Trophoblast cell (in vitro differentiated cells and primary cell): ENCODE measurements around the gene ZSCAN16.
A peak's percentile ranks its signal among the peaks of the same experiment; 100 is the strongest.

Source experiments
- DNase-seq, 2 donors: peaks; one replicate each; pipeline ENCODE4 v3.0.0-alpha.2; 2016
- H2AFZ ChIP-seq: 2 replicates; pipeline ENCODE4 v1.6.1; 2013; ENCODE audit warnings: low read length, moderate library complexity, mild to moderate bottlenecking; ENCODE audit not compliant: insufficient read depth, poor library complexity
- H2AK5ac ChIP-seq: 2 replicates; pipeline ENCODE4 v1.6.1; 2013; ENCODE audit warnings: mild to moderate bottlenecking, low read length
- H2BK120ac ChIP-seq: 2 replicates; pipeline ENCODE4 v1.6.1; 2013; ENCODE audit warnings: low read length, mild to moderate bottlenecking, moderate library complexity; ENCODE audit not compliant: insufficient read depth, poor library complexity
- H2BK12ac ChIP-seq: 2 replicates; pipeline ENCODE4 v1.6.1; 2013; ENCODE audit warnings: mild to moderate bottlenecking, low read length, moderate library complexity
- H2BK5ac ChIP-seq: 2 replicates; pipeline ENCODE4 v1.6.1; 2013; ENCODE audit warnings: low read length, low read depth, moderate library complexity, mild to moderate bottlenecking; ENCODE audit not compliant: poor library complexity
- H3K14ac ChIP-seq: 2 replicates; pipeline ENCODE4 v1.6.1; 2013; ENCODE audit warnings: mild to moderate bottlenecking, low read length
- H3K18ac ChIP-seq: 2 replicates; pipeline ENCODE4 v1.6.1; 2013; ENCODE audit warnings: mild to moderate bottlenecking, low read length
- H3K23ac ChIP-seq: 2 replicates; pipeline ENCODE4 v1.6.1; 2013; ENCODE audit warnings: low read length
- H3K27ac ChIP-seq: 2 replicates; pipeline ENCODE4 v1.5.1; 2013; ENCODE audit warnings: low read depth, mild to moderate bottlenecking, inconsistent platforms, low read length, moderate library complexity
- H3K27me3 ChIP-seq: 2 replicates; pipeline ENCODE4 v1.6.1; 2013; ENCODE audit warnings: inconsistent platforms, mild to moderate bottlenecking, low read length, moderate library complexity; ENCODE audit not compliant: insufficient read depth
- H3K36me3 ChIP-seq, 2 experiments: 1 replicate in 1 of 2; 2 replicates in 1 of 2; pipeline ENCODE4 v1.6.1; 2013; ENCODE audit warnings: low read length in 2 of 2, mild to moderate bottlenecking in 2 of 2, moderate library complexity in 1 of 2; ENCODE audit not compliant: insufficient read depth in 2 of 2, control insufficient read depth in 1 of 2
- H3K4ac ChIP-seq: 2 replicates; pipeline ENCODE4 v1.6.1; 2013; ENCODE audit warnings: low read depth, mild to moderate bottlenecking, low read length, moderate library complexity
- H3K4me1 ChIP-seq, 2 experiments: 1 replicate in 1 of 2; 2 replicates in 1 of 2; pipeline ENCODE4 v1.6.1; 2013; ENCODE audit warnings: low read length in 2 of 2, mild to moderate bottlenecking in 2 of 2, moderate library complexity in 1 of 2; ENCODE audit not compliant: insufficient read depth in 2 of 2, control insufficient read depth in 1 of 2
- H3K4me2 ChIP-seq: 2 replicates; pipeline ENCODE4 v1.6.1; 2013; ENCODE audit warnings: inconsistent platforms, mild to moderate bottlenecking, low read length, moderate library complexity
- H3K4me3 ChIP-seq: 2 replicates; pipeline ENCODE4 v1.5.1; 2013; ENCODE audit warnings: mild to moderate bottlenecking, low read depth, low read length, inconsistent platforms
- H3K79me1 ChIP-seq: one replicate; pipeline ENCODE4 v1.6.1; 2013; ENCODE audit warnings: low read length
- H3K79me2 ChIP-seq: 2 replicates; pipeline ENCODE4 v1.6.1; 2013; ENCODE audit warnings: low read length, mild to moderate bottlenecking; ENCODE audit not compliant: control insufficient read depth, insufficient read depth, poor library complexity
- H3K9ac ChIP-seq: 2 replicates; pipeline ENCODE4 v1.6.1; 2013; ENCODE audit warnings: mild to moderate bottlenecking, low read length
- H3K9me3 ChIP-seq: 2 replicates; pipeline ENCODE4 v1.6.1; 2013; ENCODE audit warnings: low read depth, mild to moderate bottlenecking, control low read depth, inconsistent platforms, low read length; ENCODE audit not compliant: insufficient read depth
- H4K12ac ChIP-seq: 2 replicates; pipeline ENCODE4 v1.6.1; 2013; ENCODE audit warnings: low read depth, mild to moderate bottlenecking, low read length, moderate library complexity
- H4K8ac ChIP-seq: 2 replicates; pipeline ENCODE4 v1.6.1; 2013; ENCODE audit warnings: low read depth, mild to moderate bottlenecking, low read length, moderate library complexity
- H4K91ac ChIP-seq: one replicate; pipeline ENCODE4 v1.6.1; 2013; ENCODE audit warnings: low read depth, mild to moderate bottlenecking, low read length, moderate library complexity
- WGBS: extraction: QIAGEN DNeasy Blood & Tissue Kit; methylation state at CpG from one replicate; pipeline ENCODE4 v1.1.7; 2013; ENCODE audit warnings: missing lambda C conversion rate; ENCODE audit not compliant: insufficient read length, insufficient coverage; ENCODE audit errors: extremely low coverage; 5-methylcytosine and 5-hydroxymethylcytosine counted together

The ZSCAN16 gene

DNA sequence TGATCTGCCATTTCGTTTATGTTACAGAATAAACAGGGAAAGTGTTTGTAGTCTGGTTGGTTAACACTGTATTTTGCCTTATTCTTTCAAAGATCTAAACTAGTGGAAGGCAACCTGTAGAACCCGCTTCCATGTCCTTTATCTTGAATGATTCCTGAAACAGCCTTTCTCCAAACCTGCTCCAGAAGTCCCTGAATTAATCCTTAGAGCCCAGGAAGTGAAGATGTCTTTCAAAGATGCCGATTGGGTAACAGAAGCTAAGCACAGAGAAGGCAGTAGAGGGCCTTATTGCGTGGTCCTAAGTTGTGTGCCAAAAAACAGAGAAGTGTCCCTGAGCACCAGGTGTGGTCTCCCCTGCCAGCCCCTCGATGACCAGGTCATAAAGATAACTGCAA is 19.2 kb upstream of the ZSCAN16 start:
- peaks cover 8% of the 10 kb centered on the region for H3K79me1 ChIP-seq
- H4K8ac ChIP-seq: peak overlapping the region; percentile 32
- peaks cover 0 to 3% of the 10 kb centered on the region in 2 experiments for H3K4me1 ChIP-seq
- no peak overlapping the region for H2BK12ac ChIP-seq
- DNase-seq: peak in 1 of 2 donors; percentile 19
- no peak overlapping the region for H3K23ac ChIP-seq
- no peak overlapping the region for H3K4ac ChIP-seq
- no CpG with 5 or more reads among the region's 5 CpGs for WGBS
- H4K91ac ChIP-seq: no peak overlapping the region
- no peak overlapping the region for H3K14ac ChIP-seq
- no peak overlapping the region for H2BK5ac ChIP-seq
- H2AK5ac ChIP-seq: no peak overlapping the region
- peak overlapping the region; percentile 87 for H3K4me2 ChIP-seq
- H3K27ac ChIP-seq: no peak overlapping the region
- no peaks in the 10 kb centered on the region for H3K36me3 ChIP-seq
- peak overlapping the region; percentile 96 for H4K12ac ChIP-seq
- H3K9me3 ChIP-seq: no peaks in the 10 kb centered on the region
- H2BK120ac ChIP-seq: no peak overlapping the region
- no peak overlapping the region for H3K18ac ChIP-seq
- no peak overlapping the region for H3K9ac ChIP-seq
- peaks cover 2% of the 10 kb centered on the region for H3K79me2 ChIP-seq
- H3K27me3 ChIP-seq: no peaks in the 10 kb centered on the region
- no peak overlapping the region for H3K4me3 ChIP-seq
- peak overlapping the region; percentile 99 for H2AFZ ChIP-seq

DNA sequence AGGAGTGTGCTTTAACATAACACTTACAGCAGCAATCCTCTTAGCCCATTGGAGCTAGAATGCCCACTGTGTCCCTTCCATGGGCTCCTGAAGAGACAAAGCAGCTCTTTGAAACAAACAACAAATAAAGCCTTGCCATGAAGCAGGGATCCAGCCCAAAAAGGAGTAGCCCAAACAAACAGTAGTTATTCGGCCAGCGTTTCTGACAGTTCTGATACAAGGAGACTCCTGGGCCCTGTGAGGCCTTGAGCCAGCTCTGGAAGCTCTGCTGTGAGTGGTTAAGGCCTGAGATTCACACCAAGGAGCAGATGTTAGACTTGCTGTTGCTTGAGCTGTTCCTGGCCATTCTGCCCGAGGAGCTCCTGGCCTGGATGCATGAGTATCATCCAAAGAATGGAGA is 16.9 kb upstream of the ZSCAN16 start:
- Histone ChIP-seq H3K79me1 (peaks cover 8% of the 10 kb centered on the region), H3K27ac (no peak overlapping the region), H4K12ac (no peak overlapping the region), H4K91ac (no peak overlapping the region), H3K9ac (no peak overlapping the region), H3K79me2 (peaks cover 2% of the 10 kb centered on the region), H2BK5ac (no peak overlapping the region), H3K4me2 (no peak overlapping the region), H3K4me3 (no peak overlapping the region), H3K9me3 (no peaks in the 10 kb centered on the region), H3K4ac (no peak overlapping the region), H3K14ac (no peak overlapping the region), H2BK12ac (no peak overlapping the region), H3K4me1 (peaks cover 0 to 3% of the 10 kb centered on the region in 2 experiments), H4K8ac (no peak overlapping the region), H3K27me3 (no peaks in the 10 kb centered on the region), H2AFZ (no peak overlapping the region), H2BK120ac (no peak overlapping the region), H3K23ac (no peak overlapping the region), H3K18ac (no peak overlapping the region), H2AK5ac (no peak overlapping the region), H3K36me3 (no peaks in the 10 kb centered on the region)
- no peak for DNase-seq
- WGBS: no CpG with 5 or more reads among the region's 3 CpGs

- H3K4me2 ChIP-seq: no peak overlapping the region
- H3K36me3 ChIP-seq: peaks cover 0 to 6% of the 10 kb centered on the region in 2 experiments
- no peak overlapping the region for H4K8ac ChIP-seq
- no peaks in the 10 kb centered on the region for H3K4me1 ChIP-seq
- no peak for DNase-seq
- no peak overlapping the region for H4K12ac ChIP-seq
- H3K79me2 ChIP-seq: no peaks in the 10 kb centered on the region
- H3K9me3 ChIP-seq: no peaks in the 10 kb centered on the region
- no CpG with 5 or more reads among the region's 3 CpGs for WGBS
- H3K79me1 ChIP-seq: no peaks in the 10 kb centered on the region
- no peak overlapping the region for H4K91ac ChIP-seq
- H3K9ac ChIP-seq: no peak overlapping the region
- no peak overlapping the region for H3K14ac ChIP-seq
- no peak overlapping the region for H3K23ac ChIP-seq
- no peak overlapping the region for H2BK120ac ChIP-seq
- no peak overlapping the region for H3K4me3 ChIP-seq
- H2BK12ac ChIP-seq: no peak overlapping the region
- no peak overlapping the region for H2BK5ac ChIP-seq
- no peak overlapping the region for H2AFZ ChIP-seq
- no peak overlapping the region for H3K27ac ChIP-seq
- no peak overlapping the region for H2AK5ac ChIP-seq
- no peak overlapping the region for H3K4ac ChIP-seq
- no peak overlapping the region for H3K18ac ChIP-seq
- no peaks in the 10 kb centered on the region for H3K27me3 ChIP-seq
Measured at GRCh38 chr6:28111964-28112363, 12.4 kb upstream of the ZSCAN16 start.

DNA sequence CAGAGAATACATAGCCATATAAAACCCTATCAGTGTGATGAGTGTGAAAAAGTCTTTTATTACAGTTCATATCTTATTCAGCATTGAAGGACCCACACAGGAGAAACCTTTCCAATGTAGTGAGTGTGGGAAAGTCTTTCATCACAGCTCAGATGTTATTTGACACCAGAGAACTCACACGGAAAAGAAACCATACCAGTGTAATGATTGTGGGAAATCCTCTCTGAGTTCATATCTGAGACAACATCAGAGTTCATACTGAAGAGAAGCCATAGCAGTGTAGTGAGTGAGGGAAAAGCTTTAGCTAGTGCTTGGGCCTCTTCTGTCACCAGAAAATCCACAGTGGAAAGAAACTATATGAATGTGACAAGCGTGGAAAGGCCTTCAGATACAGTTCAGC is 8.6 kb upstream of the ZSCAN16 start:
- Histone ChIP-seq H3K14ac (no peak overlapping the region), H3K4me2 (no peak overlapping the region), H2BK120ac (no peak overlapping the region), H3K36me3 (peaks cover 0 to 10% of the 10 kb centered on the region in 2 experiments), H4K12ac (no peak overlapping the region), H2AFZ (no peak overlapping the region), H3K9me3 (no peaks in the 10 kb centered on the region), H4K91ac (no peak overlapping the region), H2AK5ac (no peak overlapping the region), H3K27ac (no peak overlapping the region), H4K8ac (no peak overlapping the region), H3K27me3 (no peaks in the 10 kb centered on the region), H3K4me3 (no peak overlapping the region), H2BK5ac (no peak overlapping the region), H3K9ac (no peak overlapping the region), H2BK12ac (no peak overlapping the region), H3K23ac (no peak overlapping the region), H3K4me1 (no peaks in the 10 kb centered on the region), H3K79me1 (no peaks in the 10 kb centered on the region), H3K79me2 (no peaks in the 10 kb centered on the region), H3K18ac (no peak overlapping the region), H3K4ac (no peak overlapping the region)
- no CpG with 5 or more reads among the region's 2 CpGs for WGBS
- no peak for DNase-seq
